NB4 (cell line): ENCODE measurements around the gene DDX54.
A peak's percentile ranks its signal among the peaks of the same experiment; 100 is the strongest.

Experiments used
- DNase-seq: peaks from one replicate; pipeline ENCODE4 v3.0.0; 2010; ENCODE audit warnings: low read depth
- H3K4me3 ChIP-seq: one replicate; pipeline ENCODE4 v1.5.1; 2011; ENCODE audit warnings: mild to moderate bottlenecking, low read depth, low read length, moderate library complexity
- MAX ChIP-seq: IDR thresholded peaks from 2 replicates; pipeline ENCODE4 v1.6.1; 2011; ENCODE audit warnings: low read depth, low read length
- MYC ChIP-seq: IDR thresholded peaks from 2 replicates; pipeline ENCODE4 v1.6.1; 2011; ENCODE audit warnings: low read depth, low read length
- POLR2A ChIP-seq: IDR thresholded peaks from 2 replicates; pipeline ENCODE4 v1.6.1; 2011; ENCODE audit warnings: mild to moderate bottlenecking; ENCODE audit not compliant: insufficient read length; ENCODE audit errors: extremely low read depth
- TF ChIP-seq, protein P1 (sequence below): IDR thresholded peaks from one replicate; pipeline ENCODE4 v1.5.1; 2012; ENCODE audit warnings: low read depth, low read length

DDX54 gene

DNA sequence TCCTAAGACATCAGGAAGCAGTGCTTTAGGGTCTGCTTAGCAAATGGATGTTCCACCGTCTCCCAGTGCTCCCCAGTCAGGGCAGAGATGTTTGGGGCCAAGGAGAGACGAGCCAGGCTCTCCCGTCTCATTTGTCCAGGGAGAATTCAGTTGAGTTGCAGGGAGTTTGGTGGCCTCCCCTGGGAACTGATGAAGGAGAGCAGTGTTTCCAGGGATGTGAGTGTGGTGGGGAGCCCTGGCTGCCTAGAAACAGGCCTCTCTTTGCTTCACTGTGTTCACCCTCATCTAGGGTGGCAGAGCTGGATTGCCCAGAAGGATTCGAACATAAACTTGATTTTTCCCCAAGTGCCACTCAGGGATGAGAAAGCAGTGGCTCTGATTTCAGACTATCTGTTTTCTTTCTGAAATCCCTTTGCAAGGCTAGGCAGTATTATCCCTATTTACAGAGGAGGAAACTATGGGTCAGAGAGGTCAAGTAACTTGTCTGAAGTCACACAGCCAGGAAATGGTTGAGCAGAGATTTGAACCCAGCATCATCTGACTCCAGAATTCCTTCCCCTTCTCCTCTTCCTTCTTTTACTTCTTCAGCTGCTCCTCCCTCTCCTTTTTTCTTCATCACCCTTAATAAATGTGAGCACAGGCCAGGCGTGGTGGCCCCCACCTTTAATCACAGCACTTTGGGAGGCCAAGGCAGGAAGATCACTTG lies 42.6 kb upstream of the DDX54 start:
- DNase-seq, result no peak
- TF ChIP-seq POLR2A, result no peak
- TF ChIP-seq, protein P1, sequence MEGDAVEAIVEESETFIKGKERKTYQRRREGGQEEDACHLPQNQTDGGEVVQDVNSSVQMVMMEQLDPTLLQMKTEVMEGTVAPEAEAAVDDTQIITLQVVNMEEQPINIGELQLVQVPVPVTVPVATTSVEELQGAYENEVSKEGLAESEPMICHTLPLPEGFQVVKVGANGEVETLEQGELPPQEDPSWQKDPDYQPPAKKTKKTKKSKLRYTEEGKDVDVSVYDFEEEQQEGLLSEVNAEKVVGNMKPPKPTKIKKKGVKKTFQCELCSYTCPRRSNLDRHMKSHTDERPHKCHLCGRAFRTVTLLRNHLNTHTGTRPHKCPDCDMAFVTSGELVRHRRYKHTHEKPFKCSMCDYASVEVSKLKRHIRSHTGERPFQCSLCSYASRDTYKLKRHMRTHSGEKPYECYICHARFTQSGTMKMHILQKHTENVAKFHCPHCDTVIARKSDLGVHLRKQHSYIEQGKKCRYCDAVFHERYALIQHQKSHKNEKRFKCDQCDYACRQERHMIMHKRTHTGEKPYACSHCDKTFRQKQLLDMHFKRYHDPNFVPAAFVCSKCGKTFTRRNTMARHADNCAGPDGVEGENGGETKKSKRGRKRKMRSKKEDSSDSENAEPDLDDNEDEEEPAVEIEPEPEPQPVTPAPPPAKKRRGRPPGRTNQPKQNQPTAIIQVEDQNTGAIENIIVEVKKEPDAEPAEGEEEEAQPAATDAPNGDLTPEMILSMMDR, result no peak
- no peak for TF ChIP-seq MYC
- TF ChIP-seq MAX, result no peak
- no peak overlapping the region for H3K4me3 ChIP-seq

DNA sequence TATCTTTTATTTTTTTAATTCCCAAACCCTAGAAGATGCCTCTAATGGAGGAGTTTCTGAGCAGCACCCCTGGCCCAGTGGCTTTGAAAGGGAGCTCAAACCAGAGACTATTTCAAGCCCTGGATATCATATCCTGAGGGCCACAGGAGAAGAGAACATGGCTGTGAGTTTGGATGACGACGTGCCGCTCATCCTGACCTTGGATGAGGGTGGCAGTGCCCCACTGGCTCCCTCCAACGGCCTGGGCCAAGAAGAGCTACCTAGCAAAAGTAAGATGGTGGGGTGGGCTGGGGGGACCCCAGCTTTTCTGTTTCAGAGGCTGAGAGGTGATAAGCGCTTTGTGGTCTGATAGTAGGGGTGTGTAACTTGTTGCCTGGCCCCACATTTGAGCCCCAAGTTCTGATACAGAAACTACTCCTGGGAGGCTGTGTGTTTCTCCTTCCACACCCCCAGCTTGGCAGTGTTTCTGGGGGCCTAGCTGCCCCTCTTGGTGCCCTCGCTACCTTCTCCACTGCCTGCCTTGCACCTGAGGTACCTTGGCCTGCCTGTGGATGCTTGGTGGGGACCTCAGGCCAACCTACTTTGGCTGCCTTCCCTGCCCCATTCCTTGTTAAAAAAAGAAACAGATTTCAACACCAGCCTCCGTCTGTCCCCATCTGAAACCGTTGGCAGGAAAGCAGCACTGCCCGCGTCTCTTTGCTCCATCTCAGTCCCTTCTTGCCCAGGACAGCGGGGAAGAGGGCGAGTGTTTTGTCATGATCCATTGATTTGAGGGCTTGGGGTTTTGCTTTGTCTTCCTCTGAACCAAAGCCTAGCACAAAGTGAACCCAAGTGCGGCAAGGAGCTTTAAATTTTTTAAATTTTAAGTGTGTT lies 41.7 kb upstream of the DDX54 start:
- TF ChIP-seq POLR2A (no peak), MAX (no peak), MYC (no peak)
- TF ChIP-seq, protein P1, result no peak
- no peak for DNase-seq
- no peak overlapping the region for H3K4me3 ChIP-seq

DNA sequence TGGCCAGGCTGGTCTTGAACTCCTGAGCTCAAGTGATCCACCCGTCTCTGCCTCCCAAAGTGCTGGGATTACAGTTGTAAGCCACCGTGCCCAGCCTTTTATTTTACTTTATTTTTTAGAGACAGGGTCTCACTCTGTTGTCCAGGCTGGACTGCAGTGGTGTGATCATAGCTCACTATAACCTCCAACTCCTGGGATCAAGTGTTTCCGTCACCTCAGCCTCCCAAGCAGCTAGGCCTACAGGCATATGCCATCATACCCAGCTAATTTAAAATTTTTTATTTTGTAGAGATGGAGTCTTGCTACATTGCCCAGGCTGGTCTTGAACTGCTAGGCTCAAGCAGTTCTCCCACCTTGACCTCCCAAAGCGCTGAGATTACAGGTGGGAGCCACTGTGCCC lies 39.7 kb upstream of the DDX54 start:
- TF ChIP-seq MAX (no peak), POLR2A (no peak), MYC (no peak)
- TF ChIP-seq, protein P1, result no peak

GRCh38 chr12:113222730-113223531 lies 37.7 kb upstream of the DDX54 start:
- peak; percentile 60 for DNase-seq
- H3K4me3 ChIP-seq, result peak overlapping the region; percentile 94
- TF ChIP-seq MAX (no peak), MYC (no peak), POLR2A (no peak)
- TF ChIP-seq, protein P1, result no peak

More for the DNA sequence above, 39.7 kb upstream of the DDX54 start:
- no peak overlapping the region for H3K4me3 ChIP-seq
- no peak for DNase-seq

DNA sequence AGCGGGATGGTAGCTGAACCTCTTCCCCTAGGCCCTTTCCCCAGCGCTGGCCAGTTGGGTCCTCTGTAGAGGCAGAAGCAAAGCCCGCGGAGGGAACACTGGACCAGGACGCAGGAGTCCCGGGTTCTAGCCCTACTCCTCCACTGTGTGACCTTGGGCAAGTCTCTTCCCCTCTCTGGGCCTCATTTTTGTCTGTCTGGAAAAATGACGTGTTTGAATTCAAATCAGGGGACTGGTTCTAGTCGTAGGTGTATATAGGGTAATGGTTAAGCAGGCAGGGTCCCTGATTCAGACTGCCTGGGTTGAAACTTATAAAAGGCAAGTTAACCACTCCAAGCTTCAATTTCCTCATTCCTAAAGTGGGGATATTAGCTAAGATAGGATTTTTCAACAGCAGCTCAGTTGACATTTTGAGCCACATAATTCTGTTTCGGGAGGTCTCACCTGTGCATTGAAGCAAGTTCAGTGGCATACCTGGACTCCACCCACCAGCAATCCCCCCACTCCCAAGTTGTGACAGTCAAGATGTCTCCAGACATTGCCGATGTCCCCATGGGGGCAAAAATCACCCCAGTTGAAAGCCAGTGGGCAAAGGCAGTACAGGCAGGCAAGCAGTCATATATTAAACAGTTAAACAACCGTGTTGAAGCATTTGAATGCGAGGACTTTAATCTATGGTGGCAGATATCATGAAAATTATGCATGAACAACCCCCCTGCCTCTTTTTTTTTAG lies 36.9 kb upstream of the DDX54 start:
- peak overlapping the region; percentile 94 for H3K4me3 ChIP-seq
- DNase-seq, result peak; percentile 32
- TF ChIP-seq POLR2A, result no peak
- TF ChIP-seq, protein P1, result no peak
- no peak for TF ChIP-seq MAX
- TF ChIP-seq MYC, result no peak
